Stimulated activated naive CD8-positive, alpha-beta T cell treated with anti-CD3 and anti-CD28 coated beads, Interleukin-15, amount 100 ng/mL, for 72 hours (primary cell): ENCODE results near the gene KRT37.

ENCODE experiments used
- ATAC-seq: fragments of 150-1000 bp; cut with Tn5 transposase; 2 replicates; pipeline ENCODE4 v1.10.0; 2021; ENCODE audit warnings: mild to moderate bottlenecking, moderate library complexity
- DNase-seq, 2 donors: peaks; one replicate each; pipeline ENCODE4 v3.0.0; 2021 to 2022
- H3K27ac Mint-ChIP-seq, 2 donors: one replicate each; pipeline ENCODE4 v1.8.0; 2022; ENCODE audit warnings: mild to moderate bottlenecking in 2 of 2, mixed read lengths in 2 of 2, moderate library complexity in 2 of 2
- H3K27me3 Mint-ChIP-seq: one replicate; pipeline ENCODE4 v1.8.0; 2022; ENCODE audit warnings: mixed read lengths
- H3K4me1 Mint-ChIP-seq: one replicate; pipeline ENCODE4 v1.8.0; 2022; ENCODE audit warnings: mild to moderate bottlenecking, mixed read lengths
- H3K4me3 Mint-ChIP-seq, 2 donors: one replicate each; pipeline ENCODE4 v1.8.0; 2022; ENCODE audit warnings: mild to moderate bottlenecking in 2 of 2, mixed read lengths in 2 of 2, moderate library complexity in 1 of 2
- H3K9me3 Mint-ChIP-seq, 2 donors: one replicate each; pipeline ENCODE4 v1.8.0; 2022; ENCODE audit warnings: mixed read lengths in 2 of 2

KRT37 gene

DNA sequence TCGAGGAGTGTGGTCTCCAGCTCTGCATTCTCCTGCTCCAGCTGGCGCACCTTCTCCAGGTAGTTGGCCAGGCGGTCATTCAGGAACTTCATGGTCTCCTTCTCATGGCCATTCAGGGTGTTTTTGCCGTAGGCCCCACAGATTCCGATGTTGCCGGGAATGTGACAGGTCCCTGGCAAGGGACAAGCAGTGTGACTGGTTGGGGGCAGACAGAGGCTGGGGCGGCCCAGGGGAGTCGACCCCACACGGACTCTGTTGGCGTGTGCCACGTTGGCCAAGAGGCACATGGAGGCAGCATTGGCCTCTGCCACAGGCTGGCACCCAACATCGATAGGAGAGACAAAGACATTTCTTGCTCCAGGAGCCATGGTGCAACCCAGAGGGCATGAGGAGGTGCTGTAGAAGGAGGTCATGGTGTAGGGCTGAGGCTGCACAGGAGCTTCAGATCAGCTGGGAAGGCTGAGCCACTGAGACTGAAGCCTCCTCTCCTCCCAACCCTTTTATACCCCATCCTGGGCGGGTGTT is at the start of gene KRT37:
Gene KRT37 (minus strand): TSS at position 475 of the 525 bp plus-strand sequence. CDS start 62 bp downstream, at position 413.
- Mint-ChIP-seq H3K27me3 (no peaks in the 10 kb centered on the region), H3K9me3 (no peaks in the 10 kb centered on the region), H3K4me3 (no peak within 1 kb of the TSS), H3K27ac (no peak within 1 kb of the TSS), H3K4me1 (peaks cover 14% of the 10 kb centered on the region)
- ATAC-seq = no peak
- no peak for DNase-seq

DNA sequence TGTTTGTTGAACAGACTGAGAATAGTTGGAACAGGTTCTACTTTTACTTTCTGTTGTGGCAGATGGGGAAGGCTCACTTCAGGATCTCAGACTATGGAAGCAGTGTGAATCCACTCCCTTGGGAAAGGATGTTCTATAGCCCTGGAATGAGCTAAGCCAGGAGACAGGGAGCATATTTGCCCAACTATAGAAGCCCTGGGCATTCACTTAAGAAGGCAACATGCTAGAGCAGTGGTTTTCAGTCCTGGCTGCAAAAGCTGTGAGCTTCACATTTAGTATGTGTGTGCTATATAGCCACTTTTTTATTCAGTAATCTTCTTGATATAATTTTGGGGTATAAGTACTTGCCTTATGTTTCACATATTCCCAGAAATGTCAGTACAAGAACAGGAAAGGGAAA is 44.0 kb upstream of the KRT37 start:
- no peak for ATAC-seq
- DNase-seq = no peak
- Mint-ChIP-seq H3K27me3 (peaks cover 6% of the 10 kb centered on the region), H3K4me1 (no peaks in the 10 kb centered on the region), H3K27ac (no peak overlapping the region), H3K9me3 (peaks cover 5 to 7% of the 10 kb centered on the region in 2 donors), H3K4me3 (no peak overlapping the region)

DNA sequence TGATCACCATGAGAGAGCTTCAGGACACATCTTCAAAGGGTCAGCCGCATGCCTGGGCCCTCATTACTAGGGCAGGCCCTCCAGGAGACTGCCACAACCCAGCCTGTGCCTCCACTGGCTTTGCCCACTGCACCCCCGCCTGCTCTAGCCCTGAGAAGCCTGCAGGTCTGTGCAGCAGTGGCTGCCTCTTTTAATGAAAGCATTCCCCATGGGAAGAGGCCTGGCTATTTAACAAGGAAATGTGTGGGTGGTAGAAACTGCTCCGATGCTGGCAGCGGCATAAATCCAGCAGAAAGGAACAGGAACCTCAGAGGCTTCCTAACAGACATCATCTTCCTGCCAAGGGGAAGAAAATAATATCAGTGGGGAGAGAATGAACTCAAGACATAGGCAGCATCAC is 43.2 kb upstream of the KRT37 start:
- Mint-ChIP-seq H3K9me3 (peaks cover 5 to 7% of the 10 kb centered on the region in 2 donors), H3K27ac (no peak overlapping the region), H3K27me3 (peaks cover 6% of the 10 kb centered on the region), H3K4me1 (no peaks in the 10 kb centered on the region), H3K4me3 (no peak overlapping the region)
- ATAC-seq (no peak), DNase-seq (no peak)

DNA sequence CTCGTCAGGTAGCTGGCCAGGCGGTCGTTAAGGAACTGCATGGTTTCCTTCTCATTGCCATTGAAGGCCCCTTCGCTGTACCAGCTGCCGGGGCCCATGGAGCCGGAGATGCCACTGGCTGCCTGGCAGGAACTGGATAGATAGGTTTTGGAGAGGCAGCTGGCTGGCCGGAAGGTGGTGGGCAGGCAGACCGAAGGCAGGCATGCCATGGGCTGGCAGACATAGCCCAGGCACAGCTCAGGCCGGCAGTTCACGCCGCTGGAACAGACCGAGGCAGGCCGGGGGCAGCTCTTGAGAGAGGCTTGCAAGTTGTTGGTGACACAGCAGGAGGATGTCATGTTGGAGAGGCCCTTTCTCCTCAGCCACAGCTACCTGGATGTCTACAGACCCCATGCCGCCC is 42.6 kb upstream of the KRT37 start, which contains the start of gene KRT32:
Gene KRT32 (minus strand): TSS at position 399 of the 400 bp plus-strand sequence. CDS start 61 bp downstream, at position 338.
- H3K9me3 Mint-ChIP-seq = peaks cover 5 to 7% of the 10 kb centered on the region in 2 donors
- no peak within 1 kb of the TSS for H3K4me3 Mint-ChIP-seq
- H3K4me1 Mint-ChIP-seq = no peaks in the 10 kb centered on the region
- H3K27ac Mint-ChIP-seq = no peak within 1 kb of the TSS
- ATAC-seq (no peak), DNase-seq (no peak)
- peaks cover 6% of the 10 kb centered on the region for H3K27me3 Mint-ChIP-seq

DNA sequence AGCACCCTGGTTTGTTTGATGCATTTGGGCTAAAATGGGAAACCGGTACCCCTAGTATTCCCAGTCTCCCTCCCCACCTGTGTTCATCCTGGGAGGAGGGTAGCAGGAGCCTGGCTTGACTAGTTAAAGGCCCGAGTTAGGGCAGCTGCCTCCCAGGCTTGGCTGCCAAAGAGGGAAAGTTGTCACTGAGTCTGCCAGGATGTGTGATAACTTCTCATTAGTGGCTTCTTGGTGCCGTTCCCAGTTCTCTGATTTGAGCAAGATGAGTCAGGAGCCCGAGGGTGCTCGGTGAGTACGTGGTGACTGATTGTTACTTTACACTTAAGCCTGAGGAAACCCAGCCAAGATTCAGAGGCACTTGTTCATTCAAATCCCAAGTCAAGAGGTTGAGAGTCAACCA is 40.3 kb upstream of the KRT37 start:
- H3K4me3 Mint-ChIP-seq = no peak overlapping the region
- H3K27ac Mint-ChIP-seq = peak overlapping the region in 1 of 2 donors; percentile 50
- DNase-seq (no peak), ATAC-seq (no peak)
- peaks cover 6% of the 10 kb centered on the region for H3K27me3 Mint-ChIP-seq
- H3K4me1 Mint-ChIP-seq = no peaks in the 10 kb centered on the region
- H3K9me3 Mint-ChIP-seq = no peaks in the 10 kb centered on the region

GRCh38 chr17:41464173-41464572 is 39.8 kb upstream of the KRT37 start:
- no peak for ATAC-seq
- no peaks in the 10 kb centered on the region for H3K9me3 Mint-ChIP-seq
- no peak for DNase-seq

DNA sequence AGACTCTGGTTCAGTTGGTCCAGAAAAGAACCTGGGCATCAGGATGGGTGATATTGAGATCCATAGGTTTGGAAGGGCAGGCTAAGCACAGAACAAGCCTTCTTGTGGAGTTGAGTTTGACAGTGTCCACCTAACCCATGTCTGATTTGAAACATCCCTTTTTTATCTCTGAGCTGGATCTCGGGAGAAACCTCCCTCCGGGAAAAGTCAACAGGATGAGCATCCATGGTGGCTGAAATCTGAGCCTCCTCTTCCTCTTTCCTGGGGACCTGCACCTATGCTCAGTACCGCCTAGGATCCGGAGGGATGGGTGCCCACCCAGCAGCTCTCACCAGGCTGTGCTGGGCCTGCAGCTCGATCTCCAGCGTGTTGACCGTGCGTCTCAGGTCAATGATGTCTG is 39.4 kb upstream of the KRT37 start:
- Mint-ChIP-seq H3K9me3 (no peaks in the 10 kb centered on the region), H3K27me3 (peaks cover 6% of the 10 kb centered on the region), H3K4me3 (no peak overlapping the region), H3K4me1 (no peaks in the 10 kb centered on the region), H3K27ac (no peak overlapping the region)
- no peak for ATAC-seq
- no peak for DNase-seq

More at GRCh38 chr17:41464173-41464572, 39.8 kb upstream of the KRT37 start:
- Mint-ChIP-seq H3K4me1 (no peaks in the 10 kb centered on the region), H3K4me3 (no peak overlapping the region), H3K27me3 (peaks cover 6% of the 10 kb centered on the region), H3K27ac (no peak overlapping the region)

GRCh38 chr17:41462705-41463104 is 38.3 kb upstream of the KRT37 start:
- ATAC-seq (no peak), DNase-seq (no peak)
- Mint-ChIP-seq H3K27ac (no peak overlapping the region), H3K4me3 (no peak overlapping the region), H3K4me1 (no peaks in the 10 kb centered on the region), H3K9me3 (no peaks in the 10 kb centered on the region), H3K27me3 (peaks cover 6% of the 10 kb centered on the region)

DNA sequence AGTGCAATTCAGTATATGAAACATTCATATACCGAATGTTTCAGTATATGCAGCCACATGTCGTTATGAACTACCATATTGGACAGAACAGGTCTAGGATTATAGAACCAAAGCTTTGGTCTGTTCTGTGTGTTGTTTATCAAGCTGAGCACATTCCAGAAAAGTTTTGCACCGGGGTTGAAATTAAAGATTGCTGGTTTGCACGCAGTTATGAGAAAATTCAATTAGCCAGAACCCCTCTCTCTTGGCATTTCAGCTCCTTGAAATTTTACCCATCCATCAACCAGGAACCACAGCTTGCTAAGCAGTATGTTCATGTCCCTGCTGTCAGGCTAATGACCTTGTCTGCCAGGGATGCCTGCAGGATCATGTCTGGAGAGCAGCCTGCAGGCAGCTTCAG is 33.3 kb upstream of the KRT37 start:
- no peaks in the 10 kb centered on the region for H3K4me1 Mint-ChIP-seq
- ATAC-seq = no peak
- no peak overlapping the region for H3K4me3 Mint-ChIP-seq
- H3K9me3 Mint-ChIP-seq = no peaks in the 10 kb centered on the region
- no peaks in the 10 kb centered on the region for H3K27me3 Mint-ChIP-seq
- DNase-seq = no peak
- no peak overlapping the region for H3K27ac Mint-ChIP-seq

DNA sequence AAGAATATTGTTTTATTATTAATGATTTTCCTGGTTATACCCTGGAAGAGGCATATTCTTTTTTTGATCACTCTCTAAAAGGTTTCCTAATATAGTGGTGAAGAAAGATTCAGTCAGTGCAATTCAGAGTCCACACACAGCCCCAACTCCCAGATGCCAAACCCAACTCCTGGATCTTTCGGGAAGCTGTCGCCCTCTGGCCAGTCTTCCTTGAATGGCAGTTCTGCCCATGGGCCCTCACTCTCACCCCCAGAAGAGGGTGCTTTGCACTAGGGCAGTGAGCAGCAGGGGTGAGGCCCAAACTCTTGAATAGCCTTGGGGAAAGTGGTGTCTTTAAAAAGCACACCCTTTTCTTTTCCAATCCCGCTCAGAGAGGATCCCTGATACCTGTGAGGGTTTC is 31.8 kb upstream of the KRT37 start:
- H3K9me3 Mint-ChIP-seq = no peaks in the 10 kb centered on the region
- DNase-seq (no peak), ATAC-seq (no peak)
- no peak overlapping the region for H3K4me3 Mint-ChIP-seq
- no peaks in the 10 kb centered on the region for H3K4me1 Mint-ChIP-seq
- H3K27me3 Mint-ChIP-seq = no peaks in the 10 kb centered on the region
- no peak overlapping the region for H3K27ac Mint-ChIP-seq

GRCh38 chr17:41455236-41455635 is 30.9 kb upstream of the KRT37 start:
- no peaks in the 10 kb centered on the region for H3K27me3 Mint-ChIP-seq
- ATAC-seq = no peak
- DNase-seq = no peak

DNA sequence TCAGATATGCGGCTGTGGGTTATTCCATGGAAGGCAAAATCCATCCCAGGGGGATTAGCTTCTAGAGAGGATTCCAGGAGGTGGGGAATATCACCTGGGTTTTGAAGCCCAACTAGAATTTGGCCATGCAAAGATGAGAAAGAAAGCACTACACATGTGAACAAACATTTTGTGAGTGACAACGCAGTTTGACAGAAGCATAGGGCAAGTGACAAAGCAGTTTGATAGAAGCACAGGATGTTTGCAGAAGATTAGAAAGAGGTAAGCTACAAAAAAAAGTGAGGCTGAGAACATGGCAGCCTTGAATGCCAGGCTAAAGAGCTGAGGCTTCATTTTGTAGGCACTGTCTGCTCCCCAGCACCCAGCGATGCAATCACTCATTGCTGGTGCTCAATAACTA is 28.7 kb upstream of the KRT37 start:
- DNase-seq = no peak
- H3K9me3 Mint-ChIP-seq = no peaks in the 10 kb centered on the region
- no peaks in the 10 kb centered on the region for H3K4me1 Mint-ChIP-seq
- ATAC-seq = no peak
- H3K4me3 Mint-ChIP-seq = no peak overlapping the region
- no peak overlapping the region for H3K27ac Mint-ChIP-seq
- no peaks in the 10 kb centered on the region for H3K27me3 Mint-ChIP-seq

More at GRCh38 chr17:41455236-41455635, 30.9 kb upstream of the KRT37 start:
- H3K27ac Mint-ChIP-seq = no peak overlapping the region
- H3K4me3 Mint-ChIP-seq = no peak overlapping the region
- H3K9me3 Mint-ChIP-seq = no peaks in the 10 kb centered on the region
- no peaks in the 10 kb centered on the region for H3K4me1 Mint-ChIP-seq

DNA sequence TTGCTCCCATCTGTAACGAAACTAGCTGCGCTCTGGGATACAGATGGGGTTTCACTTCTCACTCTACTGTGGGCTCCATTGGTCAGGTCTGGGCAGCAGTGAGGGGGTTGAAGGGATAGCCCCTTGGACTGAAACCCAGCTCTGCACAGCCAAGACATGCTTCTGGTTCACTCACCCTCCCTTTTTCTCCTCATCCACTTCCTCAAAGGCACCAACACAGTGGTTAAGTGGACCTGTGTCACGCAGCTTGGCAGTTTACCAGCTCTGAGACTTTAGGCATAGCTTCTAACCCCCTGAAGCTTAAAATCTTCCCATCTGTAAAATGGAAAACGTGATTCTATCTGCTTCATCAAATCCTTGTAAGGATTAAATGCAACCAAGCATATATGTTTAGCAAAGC is 27.9 kb upstream of the KRT37 start:
- Mint-ChIP-seq H3K4me1 (no peaks in the 10 kb centered on the region), H3K27ac (no peak overlapping the region), H3K27me3 (no peaks in the 10 kb centered on the region), H3K9me3 (no peaks in the 10 kb centered on the region), H3K4me3 (no peak overlapping the region)
- DNase-seq (no peak), ATAC-seq (no peak)

GRCh38 chr17:41451154-41451728 is 26.9 kb upstream of the KRT37 start:
- Mint-ChIP-seq H3K9me3 (no peaks in the 10 kb centered on the region), H3K27me3 (no peaks in the 10 kb centered on the region), H3K27ac (no peak overlapping the region), H3K4me1 (no peaks in the 10 kb centered on the region), H3K4me3 (no peak overlapping the region)
- DNase-seq (no peak), ATAC-seq (no peak)

DNA sequence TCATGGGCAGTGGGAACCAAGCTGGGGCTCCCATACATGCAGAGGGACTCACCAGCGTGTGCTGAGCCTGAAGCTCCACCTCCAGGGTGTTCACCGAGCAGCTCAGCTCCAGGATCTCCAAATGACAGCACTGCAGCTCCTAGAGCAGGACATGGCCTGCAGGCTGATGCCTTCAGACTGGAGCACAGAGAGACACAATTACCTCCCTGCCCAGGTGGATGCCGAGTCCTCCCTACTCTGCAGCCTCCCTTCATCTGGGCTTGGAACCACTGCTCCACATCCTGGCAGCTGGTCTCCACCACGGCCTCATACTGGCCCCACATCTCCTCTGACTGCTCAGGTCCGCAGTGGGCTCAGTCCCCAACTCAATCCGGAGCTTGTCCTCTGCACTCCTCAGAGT is 24.6 kb upstream of the KRT37 start:
- no peaks in the 10 kb centered on the region for H3K27me3 Mint-ChIP-seq
- no peak overlapping the region for H3K4me3 Mint-ChIP-seq
- peak overlapping the region in 1 of 2 donors; percentile 88 for H3K27ac Mint-ChIP-seq
- H3K4me1 Mint-ChIP-seq = no peaks in the 10 kb centered on the region
- no peak for DNase-seq
- no peaks in the 10 kb centered on the region for H3K9me3 Mint-ChIP-seq
- ATAC-seq = no peak

GRCh38 chr17:41448506-41448905 is 24.1 kb upstream of the KRT37 start:
- no peaks in the 10 kb centered on the region for H3K4me1 Mint-ChIP-seq
- no peaks in the 10 kb centered on the region for H3K9me3 Mint-ChIP-seq
- H3K27ac Mint-ChIP-seq = no peak overlapping the region
- DNase-seq (no peak), ATAC-seq (no peak)
- H3K4me3 Mint-ChIP-seq = no peak overlapping the region
- H3K27me3 Mint-ChIP-seq = peaks cover 1% of the 10 kb centered on the region

GRCh38 chr17:41446806-41447205 is 22.4 kb upstream of the KRT37 start:
- H3K4me3 Mint-ChIP-seq = no peak overlapping the region
- no peak for ATAC-seq
- DNase-seq = no peak
- no peaks in the 10 kb centered on the region for H3K9me3 Mint-ChIP-seq
- peaks cover 10% of the 10 kb centered on the region for H3K27me3 Mint-ChIP-seq
- no peak overlapping the region for H3K27ac Mint-ChIP-seq
- no peaks in the 10 kb centered on the region for H3K4me1 Mint-ChIP-seq
